GM10266 (cell line): ENCODE data around the gene GPR35.

Experiments
- DNase-seq: peaks from one replicate; pipeline ENCODE4 v3.0.0; 2012; ENCODE audit errors: extremely low spot score
- CTCF ChIP-seq: IDR thresholded peaks from 2 replicates; pipeline ENCODE4 v1.5.1; 2012; ENCODE audit warnings: mild to moderate bottlenecking, low read depth; ENCODE audit not compliant: control insufficient read depth, insufficient read depth; ENCODE audit errors: missing control alignments

The GPR35 gene

GRCh38 chr2:240598311-240598911, 26.9 kb upstream of the GPR35 start:
- TF ChIP-seq CTCF: no peak
- no peak for DNase-seq

GRCh38 chr2:240599141-240599583, 26.1 kb upstream of the GPR35 start:
- DNase-seq: no peak
- no peak for TF ChIP-seq CTCF

- no peak for TF ChIP-seq CTCF
- no peak for DNase-seq
Observed at GRCh38 chr2:240600451-240600961, 24.8 kb upstream of the GPR35 start.

GRCh38 chr2:240601061-240601830, 24.0 kb upstream of the GPR35 start:
- TF ChIP-seq CTCF: no peak
- DNase-seq: no peak

DNA sequence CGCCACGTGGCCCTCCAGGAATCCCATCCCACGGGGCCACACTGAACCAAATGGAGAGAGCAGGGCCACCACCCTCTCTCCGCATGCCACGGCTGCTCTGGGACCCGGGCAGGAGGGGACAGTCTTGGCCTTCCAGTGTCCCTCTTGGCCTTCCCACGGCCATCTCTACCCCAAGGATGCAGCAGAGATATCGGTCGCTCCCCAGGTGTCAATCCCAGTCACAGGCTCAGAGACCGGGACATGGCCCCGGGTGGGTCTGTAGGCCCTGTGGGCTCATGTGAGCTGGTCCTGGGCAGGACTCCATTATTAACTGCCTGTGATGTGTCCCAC, 23.5 kb upstream of the GPR35 start:
- TF ChIP-seq CTCF: no peak
- no peak for DNase-seq

DNA sequence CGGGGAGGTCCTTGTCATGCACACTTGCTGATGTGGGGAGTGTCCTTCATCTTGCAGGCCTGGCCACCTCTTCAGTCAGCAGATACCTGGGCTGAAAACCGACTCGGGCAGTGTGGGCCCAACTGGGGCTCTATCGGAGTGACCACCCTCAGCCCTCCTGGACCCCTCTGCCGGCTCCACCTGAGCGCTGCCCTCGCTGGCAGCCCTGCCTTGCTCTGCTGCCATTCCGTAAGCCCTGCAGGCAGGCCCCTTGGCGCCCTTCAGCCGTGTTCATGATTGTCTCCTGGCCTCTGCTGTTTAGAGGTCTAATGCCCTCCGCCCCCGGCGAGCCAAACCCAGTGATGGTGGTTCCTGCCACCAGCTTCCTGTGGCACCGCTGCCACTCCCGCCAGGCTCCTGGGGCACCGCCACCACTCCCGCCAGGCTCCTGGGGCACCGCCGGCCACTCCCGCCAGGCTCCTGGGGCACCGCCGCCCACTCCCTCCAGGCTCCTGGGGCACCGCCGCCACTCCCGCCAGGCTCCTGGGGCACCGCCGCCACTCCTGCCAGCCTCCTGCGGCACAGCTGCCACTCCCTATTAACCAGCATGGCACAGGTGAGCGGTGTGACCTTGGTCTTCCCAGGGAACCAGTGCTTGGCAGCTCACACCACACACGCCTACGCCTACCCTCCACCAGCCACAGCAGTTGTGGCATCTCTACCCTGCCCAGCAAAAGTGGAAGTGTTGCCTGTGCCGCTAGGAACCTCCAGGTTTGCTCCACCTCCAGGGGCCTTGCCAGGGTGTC, 22.8 kb upstream of the GPR35 start:
- no peak for DNase-seq

More for the DNA sequence above, 22.8 kb upstream of the GPR35 start:
- no peak for TF ChIP-seq CTCF
